CD14-positive monocyte (primary cell): ENCODE data around the gene ETV1. TPM values are rescaled to one million over a fixed set of nuclear protein-coding genes. Genes with fewer than 3 reads are reported as not detected.

Source experiments
- DNase-seq, 3 donors: peaks; one replicate each; pipeline ENCODE4 v3.0.0-alpha.2; 2011 to 2022
- H2AFZ ChIP-seq: 2 replicates; pipeline ENCODE4 v1.6.0; 2012; ENCODE audit warnings: mild to moderate bottlenecking, low read depth, low read length, inconsistent platforms; ENCODE audit not compliant: insufficient read depth, poor library complexity, severe bottlenecking
- H3K27ac ChIP-seq, 2 donors: 1 replicate in 1 of 2; 2 replicates in 1 of 2; pipeline ENCODE4 v1.5.1; 2012 to 2013; ENCODE audit warnings: low read length in 2 of 2, control low read depth in 1 of 2, inconsistent platforms in 1 of 2, low read depth in 1 of 2, mild to moderate bottlenecking in 1 of 2
- H3K27me3 ChIP-seq, 2 donors: one replicate each; pipeline versions ENCODE4 v1.6.0 to v1.6.1; 2011 to 2013; ENCODE audit warnings: low read length in 2 of 2; ENCODE audit not compliant: control insufficient read depth in 2 of 2, insufficient read depth in 2 of 2
- H3K36me3 ChIP-seq, 2 donors: replicated peaks in 1 of 2; 1 replicate in 1 of 2; 2 replicates in 1 of 2; pipeline versions ENCODE4 v1.5.1 to v1.6.1; 2012 to 2013; ENCODE audit warnings: low read length in 2 of 2, control low read depth in 1 of 2, inconsistent platforms in 1 of 2, mild to moderate bottlenecking in 1 of 2; ENCODE audit not compliant: insufficient read depth in 2 of 2, control insufficient read depth in 1 of 2
- H3K4me1 ChIP-seq, 2 donors: 1 replicate in 1 of 2; 2 replicates in 1 of 2; pipeline versions ENCODE4 v1.5.1 to v1.6.1; 2012 to 2013; ENCODE audit warnings: low read length in 2 of 2, control low read depth in 1 of 2, inconsistent platforms in 1 of 2, mild to moderate bottlenecking in 1 of 2, moderate library complexity in 1 of 2; ENCODE audit not compliant: insufficient read depth in 2 of 2, control insufficient read depth in 1 of 2
- H3K4me2 ChIP-seq: replicated peaks from 2 replicates; pipeline ENCODE3; 2012; ENCODE audit warnings: low read length, moderate library complexity, mild to moderate bottlenecking; ENCODE audit not compliant: poor library complexity, severe bottlenecking; ENCODE audit errors: extremely low read depth
- H3K4me3 ChIP-seq, 3 experiments: fragments of 200-600 bp in 1 of 3; sonication (generic) in 1 of 3; replicated peaks in 1 of 3; 1 replicate in 2 of 3; 2 replicates in 1 of 3; pipeline ENCODE4 v1.5.1; 2011 to 2013; ENCODE audit warnings: low read length in 3 of 3, mild to moderate bottlenecking in 3 of 3, control low read depth in 2 of 3, low read depth in 2 of 3, inconsistent platforms in 1 of 3, moderate library complexity in 1 of 3
- H3K79me2 ChIP-seq: 2 replicates; pipeline ENCODE4 v1.6.0; 2012; ENCODE audit warnings: mild to moderate bottlenecking, control low read depth, inconsistent platforms, low read length, moderate library complexity; ENCODE audit not compliant: insufficient read depth
- H3K9ac ChIP-seq: 2 replicates; pipeline ENCODE4 v1.6.0; 2017; ENCODE audit warnings: low read length, mild to moderate bottlenecking; ENCODE audit not compliant: insufficient read depth, poor library complexity, severe bottlenecking
- H3K9me3 ChIP-seq, 2 donors: replicated peaks in 1 of 2; 1 replicate in 1 of 2; 2 replicates in 1 of 2; pipeline versions ENCODE4 v1.5.1 to v1.6.1; 2012 to 2013; ENCODE audit warnings: low read length in 2 of 2, control low read depth in 1 of 2; ENCODE audit not compliant: control insufficient read depth in 1 of 2, insufficient read depth in 1 of 2
- H4K20me1 ChIP-seq: 2 replicates; pipeline ENCODE4 v1.6.0; 2012; ENCODE audit warnings: mild to moderate bottlenecking, low read length, control low read depth, moderate library complexity; ENCODE audit not compliant: insufficient read depth
- H3K27ac Mint-ChIP-seq, 7 donors: one replicate each; pipeline ENCODE4 v1.8.0; 2020; ENCODE audit warnings: mild to moderate bottlenecking in 7 of 7, mixed read lengths in 7 of 7, moderate library complexity in 6 of 7, inconsistent platforms in 2 of 7
- H3K27me3 Mint-ChIP-seq, 3 donors: one replicate each; pipeline ENCODE4 v1.8.0; 2021 to 2022; ENCODE audit warnings: low read depth in 3 of 3, mild to moderate bottlenecking in 3 of 3, mixed read lengths in 3 of 3, moderate library complexity in 3 of 3, inconsistent platforms in 1 of 3
- H3K36me3 Mint-ChIP-seq, 2 donors: one replicate each; pipeline ENCODE4 v1.8.0; 2020; ENCODE audit warnings: mixed read lengths in 2 of 2, inconsistent platforms in 1 of 2, mild to moderate bottlenecking in 1 of 2
- H3K4me1 Mint-ChIP-seq: one replicate; pipeline ENCODE4 v1.8.0; 2020; ENCODE audit warnings: mild to moderate bottlenecking, mixed read lengths
- H3K4me3 Mint-ChIP-seq, 2 donors: one replicate each; pipeline ENCODE4 v1.8.0; 2020; ENCODE audit warnings: mild to moderate bottlenecking in 2 of 2, mixed read lengths in 2 of 2, moderate library complexity in 1 of 2
- H3K9me3 Mint-ChIP-seq, 7 donors: one replicate each; pipeline ENCODE4 v1.8.0; 2020 to 2022; ENCODE audit warnings: mixed read lengths in 7 of 7, mild to moderate bottlenecking in 6 of 7, moderate library complexity in 6 of 7, inconsistent platforms in 2 of 7
- WGBS: methylation state at CpG from one replicate; pipeline ENCODE4 v1.1.5; 2013; ENCODE audit warnings: missing lambda C conversion rate; ENCODE audit not compliant: insufficient coverage; 5-methylcytosine and 5-hydroxymethylcytosine counted together
- intact Hi-C, 2 donors: fragments of 100-400 bp; cut with micrococcal nuclease; formaldehyde crosslinking; loops; one replicate each; pipeline versions ENCODE4 v1.15.0 to v1.15.1; 2023
- polyA minus RNA-seq: library from RNA; depleted of rRNA, polyadenylated mRNA; stranded (reverse); fragments of >200 nt; gene quantifications from 2 replicates; pipeline ENCODE4 v1.2.3, GENCODE V29; 2012
- polyA plus RNA-seq, 3 donors: library from polyadenylated mRNA; depleted of rRNA in 1 of 3; unstranded in 2 of 3; stranded (reverse) in 1 of 3; fragments of 300-500 nt in 2 of 3; fragments of >200 nt in 1 of 3; fragmentation: Illumina TruSeq in 2 of 3; gene quantifications; 1 replicate in 2 of 3; 2 replicates in 1 of 3; pipeline ENCODE4 v1.2.3, GENCODE V29; 2012 to 2021
- total RNA-seq, 12 experiments: library from RNA in 1 of 12; stranded (reverse) in 1 of 12; fragments of 120-200 nt in 1 of 12; gene quantifications; one replicate each; pipeline ENCODE4 v1.2.4 and lab custom pipeline; 2013 to 2026; ENCODE audit warnings: mixed read lengths in 6 of 12, inconsistent platforms in 1 of 12
- TF ChIP-seq, protein P1 (sequence below): fragments of 200-600 bp; IDR thresholded peaks from one replicate; pipeline ENCODE4 v1.8.0; 2022; ENCODE audit warnings: antibody characterized with exemption, mild to moderate bottlenecking

The ETV1 gene
- total RNA-seq (2013), result 0.21 TPM
- polyA plus RNA-seq (not detected), polyA minus RNA-seq (not detected in 2 replicates), total RNA-seq (lab: John Stamatoyannopoulos, UW) (0 to 3.6 (median 0.23) reads per million in 11 experiments)

DNA sequence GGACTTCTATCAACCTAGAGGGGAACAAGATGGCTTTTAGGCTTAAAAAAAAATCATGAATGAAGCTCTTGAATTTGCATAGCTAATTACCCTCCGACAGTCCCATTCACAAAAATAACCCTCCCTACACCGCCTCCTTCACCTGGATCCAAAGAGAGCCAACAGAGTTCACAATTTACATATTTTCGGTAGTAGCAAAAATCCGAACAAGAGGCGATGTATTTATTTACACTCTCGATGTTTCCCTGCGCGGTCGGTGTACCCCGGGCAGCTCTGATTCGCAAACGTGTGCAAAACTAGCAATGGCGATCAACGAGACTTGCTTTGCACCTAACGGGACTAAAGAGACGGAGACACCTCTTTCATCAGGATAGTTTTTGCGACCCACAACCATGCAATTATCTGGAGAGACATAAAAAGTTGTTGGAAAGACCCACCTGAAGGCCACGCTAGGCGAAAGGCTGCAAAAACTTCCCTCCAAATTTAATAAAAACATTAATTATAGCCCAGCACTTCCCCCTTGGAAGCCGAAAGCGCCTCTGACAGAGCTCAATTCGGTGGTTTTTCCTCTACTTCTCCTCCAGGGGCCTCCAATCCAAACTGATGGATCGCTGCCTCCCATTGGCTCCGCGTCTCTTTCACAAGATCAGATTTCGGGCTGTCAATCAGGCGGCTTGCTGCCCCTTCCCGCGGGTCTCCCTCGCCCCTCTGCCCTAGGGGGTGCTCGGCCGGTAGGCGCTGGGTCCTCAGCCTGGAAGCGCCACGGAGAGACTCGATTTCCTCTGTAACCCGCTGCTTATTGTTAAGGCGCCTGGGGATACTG, at the start of gene ETV1:
ETV1 (minus strand) TSS at position 541 of the 823 bp plus-strand sequence. CDS start 614 bp downstream, outside the sequence.
- H3K27ac ChIP-seq, result peak within 1 kb of the TSS; percentile 77 to 80
- H3K79me2 ChIP-seq, result no peaks in the 10 kb centered on the region
- peak within 1 kb of the TSS; percentile 95 for H3K4me2 ChIP-seq
- peaks cover 32 to 33% of the 10 kb centered on the region in 2 donors for H3K4me1 ChIP-seq
- H3K36me3 Mint-ChIP-seq, result no peaks in the 10 kb centered on the region
- H3K4me3 Mint-ChIP-seq, result no peak within 1 kb of the TSS
- peak within 1 kb of the TSS; percentile 52 to 88 (median 61) for H3K4me3 ChIP-seq
- H3K27ac Mint-ChIP-seq, result no peak within 1 kb of the TSS
- peak within 1 kb of the TSS; percentile 55 for H3K9ac ChIP-seq
- peaks cover 0 to 2% (median 0%) of the 10 kb centered on the region in 7 donors for H3K9me3 Mint-ChIP-seq
- intact Hi-C loops, result no loop called here
- peak in 2 of 3 donors; percentile 10 to 38 for DNase-seq
- peaks cover 32 to 38% of the 10 kb centered on the region in 2 donors for H3K27me3 ChIP-seq
- peaks cover 7 to 11% (median 10%) of the 10 kb centered on the region in 3 donors for H3K27me3 Mint-ChIP-seq
- H3K4me1 Mint-ChIP-seq, result no peaks in the 10 kb centered on the region
- peaks cover 0 to 9% of the 10 kb centered on the region in 2 donors for H3K9me3 ChIP-seq
- H3K36me3 ChIP-seq, result no peaks in the 10 kb centered on the region
- H2AFZ ChIP-seq, result peak within 1 kb of the TSS; percentile 87
- no peaks in the 10 kb centered on the region for H4K20me1 ChIP-seq
- TF ChIP-seq, protein P1, sequence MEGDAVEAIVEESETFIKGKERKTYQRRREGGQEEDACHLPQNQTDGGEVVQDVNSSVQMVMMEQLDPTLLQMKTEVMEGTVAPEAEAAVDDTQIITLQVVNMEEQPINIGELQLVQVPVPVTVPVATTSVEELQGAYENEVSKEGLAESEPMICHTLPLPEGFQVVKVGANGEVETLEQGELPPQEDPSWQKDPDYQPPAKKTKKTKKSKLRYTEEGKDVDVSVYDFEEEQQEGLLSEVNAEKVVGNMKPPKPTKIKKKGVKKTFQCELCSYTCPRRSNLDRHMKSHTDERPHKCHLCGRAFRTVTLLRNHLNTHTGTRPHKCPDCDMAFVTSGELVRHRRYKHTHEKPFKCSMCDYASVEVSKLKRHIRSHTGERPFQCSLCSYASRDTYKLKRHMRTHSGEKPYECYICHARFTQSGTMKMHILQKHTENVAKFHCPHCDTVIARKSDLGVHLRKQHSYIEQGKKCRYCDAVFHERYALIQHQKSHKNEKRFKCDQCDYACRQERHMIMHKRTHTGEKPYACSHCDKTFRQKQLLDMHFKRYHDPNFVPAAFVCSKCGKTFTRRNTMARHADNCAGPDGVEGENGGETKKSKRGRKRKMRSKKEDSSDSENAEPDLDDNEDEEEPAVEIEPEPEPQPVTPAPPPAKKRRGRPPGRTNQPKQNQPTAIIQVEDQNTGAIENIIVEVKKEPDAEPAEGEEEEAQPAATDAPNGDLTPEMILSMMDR, result peak; percentile 15
- WGBS, result under 1% methylated on average over 34 of the region's 38 CpGs

DNA sequence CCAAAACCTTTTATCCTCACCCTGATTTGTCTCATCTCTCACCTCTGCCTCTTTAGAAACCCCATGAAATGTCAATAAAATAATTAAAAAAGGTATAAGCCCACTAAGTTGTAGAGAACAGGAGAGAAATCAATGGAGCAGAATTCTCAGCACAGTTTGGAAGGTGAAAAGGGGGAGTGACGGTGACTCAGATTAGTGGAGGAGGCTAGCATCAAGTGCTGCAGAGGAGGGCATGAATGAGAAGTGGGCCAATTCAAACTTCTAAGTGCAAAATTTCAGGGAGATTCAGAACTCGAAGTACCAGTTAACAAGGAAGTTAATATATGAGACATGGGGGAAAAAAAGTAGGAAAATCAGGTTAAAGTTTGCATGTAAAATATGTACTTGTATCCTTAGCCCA, 34.9 kb upstream of the ETV1 start:
- H3K36me3 Mint-ChIP-seq, result no peaks in the 10 kb centered on the region
- no peak overlapping the region for H3K4me3 Mint-ChIP-seq
- peaks cover 0 to 15% (median 2%) of the 10 kb centered on the region in 7 donors for H3K9me3 Mint-ChIP-seq
- Histone ChIP-seq H3K4me3 (no peak overlapping the region), H3K4me2 (no peak overlapping the region), H3K4me1 (no peaks in the 10 kb centered on the region), H3K27me3 (no peaks in the 10 kb centered on the region), H4K20me1 (no peaks in the 10 kb centered on the region), H2AFZ (no peak overlapping the region), H3K27ac (no peak overlapping the region), H3K36me3 (no peaks in the 10 kb centered on the region), H3K9me3 (no peaks in the 10 kb centered on the region), H3K79me2 (no peaks in the 10 kb centered on the region), H3K9ac (no peak overlapping the region)
- intact Hi-C loops, result no loop called here
- DNase-seq, result no peak
- H3K27ac Mint-ChIP-seq, result no peak overlapping the region
- 89% methylated on average over 1 of the region's 2 CpGs for WGBS
- peaks cover 2 to 6% (median 3%) of the 10 kb centered on the region in 3 donors for H3K27me3 Mint-ChIP-seq
- no peaks in the 10 kb centered on the region for H3K4me1 Mint-ChIP-seq
- TF ChIP-seq, protein P1, result no peak
